HepG2 (cell line): Measurements from ENCODE around the gene PGGT1B. TPM values are rescaled to one million over a fixed set of nuclear protein-coding genes. Genes with fewer than 3 reads are reported as not detected.

ENCODE experiments used
- ATAC-seq: fragments of 200-7000 bp; cut with Tn5 transposase; 3 replicates; pipeline ENCODE4 v1.9.1; 2020; ENCODE audit warnings: mild to moderate bottlenecking, moderate library complexity
- BruUV-seq: library from RNA; stranded (reverse); fragments of 400-500 nt; replicated peaks from 2 replicates; lab custom pipeline; 2021; lab: Mats Ljungman, UMichigan
- CTCF ChIA-PET: fragments of 300-600 bp; formaldehyde crosslinking; extraction: SDS; loops from one replicate; lab custom pipeline; 2021; ENCODE audit warnings: low total read pairs, inconsistent platforms, low intra/inter-chr PET ratio; lab: Yijun Ruan, JAX
- POLR2A ChIA-PET: fragments of 350-600 bp; sonication (Branson Sonifier 250); formaldehyde crosslinking; loops from one replicate; lab custom pipeline; 2020; ENCODE audit warnings: antibody characterized with exemption, inconsistent platforms; lab: Yijun Ruan, JAX
- DNase-seq: peaks from one replicate; pipeline ENCODE4 v3.0.0-alpha.2; 2015; ENCODE audit warnings: low spot score
- FAIRE-seq: peaks from 3 replicates; lab custom pipeline; 2011; peaks lifted over from hg19 to GRCh38; lab: Jason Lieb, UNC
- H2AFZ ChIP-seq: one replicate; pipeline ENCODE4 v1.6.1; 2011; ENCODE audit warnings: low read length, inconsistent platforms
- H3K27ac ChIP-seq: fragments of 300-600 bp; 3 replicates; pipeline ENCODE4 v1.8.0; 2011; ENCODE audit warnings: mixed run types, mild to moderate bottlenecking, mixed read lengths, low read length, inconsistent platforms; ENCODE audit not compliant: insufficient read depth; ENCODE audit errors: extremely low read length
- H3K27me3 ChIP-seq, 2 experiments: fragments of 200-600 bp in 1 of 2; 2 replicates in 1 of 2; 3 replicates in 1 of 2; pipeline versions ENCODE4 v1.6.0 to v1.8.0; 2011; ENCODE audit warnings: low read length in 2 of 2, mild to moderate bottlenecking in 2 of 2, moderate library complexity in 2 of 2, inconsistent platforms in 1 of 2; ENCODE audit not compliant: insufficient read depth in 2 of 2, control insufficient read depth in 1 of 2
- H3K36me3 ChIP-seq, 2 experiments: fragments of 200-600 bp in 1 of 2; replicated peaks in 1 of 2; 2 replicates in 1 of 2; 3 replicates in 1 of 2; pipeline versions ENCODE4 v1.5.1 to v1.8.0; 2011; ENCODE audit warnings: low read length in 2 of 2, inconsistent platforms in 1 of 2; ENCODE audit not compliant: insufficient read depth in 2 of 2, control insufficient read depth in 1 of 2
- H3K4me1 ChIP-seq: 2 replicates; pipeline ENCODE4 v1.5.1; 2012; ENCODE audit warnings: low read length, inconsistent platforms; ENCODE audit not compliant: insufficient read depth
- H3K4me2 ChIP-seq: 2 replicates; pipeline ENCODE4 v1.6.0; 2011; ENCODE audit warnings: low read depth, low read length, inconsistent platforms
- H3K4me3 ChIP-seq, 3 experiments: fragments of 200-600 bp in 1 of 3; sonication (generic), shearing (Covaris generic) in 1 of 3; replicated peaks in 1 of 3; 2 replicates each; pipeline ENCODE4 v1.5.1; 2011 to 2016; ENCODE audit warnings: low read length in 3 of 3, inconsistent platforms in 2 of 3, low read depth in 2 of 3, mild to moderate bottlenecking in 2 of 3, control low read depth in 1 of 3, mixed read lengths in 1 of 3; ENCODE audit not compliant: insufficient read depth in 1 of 3
- H3K79me2 ChIP-seq: one replicate; pipeline ENCODE4 v1.6.1; 2011; ENCODE audit warnings: low read length, inconsistent platforms; ENCODE audit not compliant: insufficient read depth
- H3K9ac ChIP-seq: 2 replicates; pipeline ENCODE4 v1.6.0; 2011; ENCODE audit warnings: mild to moderate bottlenecking, low read depth, low read length, inconsistent platforms; ENCODE audit not compliant: insufficient read depth
- H3K9me3 ChIP-seq: 2 replicates; pipeline ENCODE4 v1.5.1; 2012; ENCODE audit warnings: mild to moderate bottlenecking, low read length
- H4K20me1 ChIP-seq: 2 replicates; pipeline ENCODE4 v1.6.0; 2011; ENCODE audit warnings: inconsistent platforms, mild to moderate bottlenecking, low read length, moderate library complexity; ENCODE audit not compliant: insufficient read depth
- FIP1L1 ChIP-seq: fragments of 200-400 bp; formaldehyde crosslinking; IDR thresholded peaks from 2 replicates; pipeline ENCODE4 v1.6.1; 2018; ENCODE audit warnings: low read depth, mild to moderate bottlenecking, low read length, moderate library complexity, borderline replicate concordance; ENCODE audit not compliant: insufficient read depth
- HNRNPL ChIP-seq: fragments of 200-400 bp; formaldehyde crosslinking; IDR thresholded peaks from 2 replicates; pipeline ENCODE4 v1.6.1; 2017; ENCODE audit warnings: mild to moderate bottlenecking, low read depth, low read length
- HOXA5 ChIP-seq: sonication (generic); formaldehyde crosslinking; IDR thresholded peaks from 2 replicates; pipeline ENCODE4 v1.4.0; 2020; ENCODE audit warnings: missing genetic modification reagents
- MAFK ChIP-seq, 2 experiments: IDR thresholded peaks in 1 of 2; conservative IDR thresholded peaks in 1 of 2; 2 replicates each; pipeline ENCODE4 v1.6.1; 2011; ENCODE audit warnings: improper control_type of control experiment in 2 of 2, low read length in 2 of 2
- SIN3A ChIP-seq: IDR thresholded peaks from 2 replicates; pipeline ENCODE4 v1.6.1; 2011; ENCODE audit warnings: low read depth, mild to moderate bottlenecking, control low read depth, low read length, borderline replicate concordance
- SRF ChIP-seq: IDR thresholded peaks from 2 replicates; pipeline ENCODE4 v1.6.1; 2011; ENCODE audit warnings: mild to moderate bottlenecking, low read depth, low read length, moderate library complexity
- WGBS: methylation state at CpG from one replicate; pipeline ENCODE4 v1.1.6; 2017; ENCODE audit warnings: low lambda C conversion rate; 5-methylcytosine and 5-hydroxymethylcytosine counted together
- in situ Hi-C: cut with HindIII; loops from 2 replicates; pipeline ENCODE4 v1.10.0; 2017; ENCODE audit warnings: low pct_unique_long_range_greater_than_20kb; ENCODE audit not compliant: extremely low pct_ligation_motif_present
- intact Hi-C: fragments of 100-400 bp; cut with micrococcal nuclease; formaldehyde crosslinking; loops from one replicate; pipeline ENCODE4 v1.10.0; 2022; ENCODE audit not compliant: unreplicated experiment
- polyA plus RNA-seq, 8 experiments: library from polyadenylated mRNA; depleted of rRNA in 3 of 8; stranded (reverse) in 7 of 8; unstranded in 1 of 8; fragments of >200 nt; fragmentation: Illumina TruSeq in 4 of 8; extraction: Trizol in 4 of 8; gene quantifications; 2 replicates each; pipeline versions ENCODE4 v1.2.1 to v1.2.3, GENCODE V29; 2011 to 2016; ENCODE audit warnings: low read depth in 4 of 8, missing spikeins in 1 of 8, mixed read lengths in 1 of 8; ENCODE audit not compliant: insufficient read depth in 1 of 8
- total RNA-seq, 5 experiments: library from RNA; depleted of rRNA; stranded (reverse); fragments of >200 nt; fragmentation: Illumina TruSeq; extraction: Trizol; gene quantifications; 2 replicates each; pipeline ENCODE4 v1.2.3, GENCODE V29; 2016; ENCODE audit warnings: low read depth in 1 of 5
- TF ChIP-seq, protein P1 (sequence below): sonication (generic); formaldehyde crosslinking; IDR thresholded peaks from 2 replicates; pipeline ENCODE4 v1.8.0; 2022; ENCODE audit warnings: missing genetic modification reagents, mild to moderate bottlenecking, moderate library complexity, borderline replicate concordance
- TF ChIP-seq, protein P2 (sequence below): IDR thresholded peaks from 2 replicates; pipeline ENCODE4 v1.6.1; 2016; ENCODE audit warnings: mild to moderate bottlenecking, missing biosample characterization, missing genetic modification reagents

The PGGT1B gene
- total and polyA plus RNA-seq, 2 of the 13 experiments (the other 11 are each of a cell fraction or from before 2014, with no cell fraction given): 2.4 to 42.7 TPM

DNA sequence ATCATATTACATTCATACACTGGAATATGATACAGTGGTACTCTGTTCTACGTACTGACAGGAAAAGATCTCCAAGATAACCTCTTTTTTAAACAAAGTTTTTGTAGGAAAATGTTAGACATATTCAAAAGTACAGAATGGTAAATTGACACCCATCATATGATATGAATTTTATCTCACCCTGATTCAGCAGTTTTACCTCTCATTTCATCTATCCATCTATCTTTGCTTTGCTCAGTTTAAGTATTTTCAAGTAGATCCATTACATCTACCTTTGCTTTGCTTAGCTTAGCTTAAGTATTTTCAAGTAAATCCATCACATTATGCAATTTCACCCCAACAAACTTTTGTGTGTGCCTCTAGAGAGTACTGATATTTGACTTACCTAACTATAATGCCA is 19.5 kb upstream of the PGGT1B start:
- no peak for FAIRE-seq
- no TSS peak for BruUV-seq
- Histone ChIP-seq H3K36me3 (no peaks in the 10 kb centered on the region), H3K9ac (no peak overlapping the region), H3K4me2 (no peak overlapping the region), H3K9me3 (no peaks in the 10 kb centered on the region), H3K79me2 (no peaks in the 10 kb centered on the region), H4K20me1 (no peaks in the 10 kb centered on the region), H3K27me3 (no peaks in the 10 kb centered on the region), H3K4me1 (no peaks in the 10 kb centered on the region), H3K4me3 (no peak overlapping the region), H2AFZ (no peak overlapping the region), H3K27ac (no peak overlapping the region)
- TF ChIP-seq MAFK (conservative IDR thresholded peaks at IDR 0.05 in 1 of 2, IDR thresholded peaks at IDR 0.05 in 1 of 2; ENCODE audit: low read length in 2 of 2) (0 out of 4 replicates have a peak, but pooled peaks of 1 of the 2 experiments have one; percentile 2), SIN3A (no peak), FIP1L1 (no peak), HOXA5 (CRISPR knock-in tag) (no peak), HNRNPL (no peak), SRF (no peak)
- TF ChIP-seq, protein P1, sequence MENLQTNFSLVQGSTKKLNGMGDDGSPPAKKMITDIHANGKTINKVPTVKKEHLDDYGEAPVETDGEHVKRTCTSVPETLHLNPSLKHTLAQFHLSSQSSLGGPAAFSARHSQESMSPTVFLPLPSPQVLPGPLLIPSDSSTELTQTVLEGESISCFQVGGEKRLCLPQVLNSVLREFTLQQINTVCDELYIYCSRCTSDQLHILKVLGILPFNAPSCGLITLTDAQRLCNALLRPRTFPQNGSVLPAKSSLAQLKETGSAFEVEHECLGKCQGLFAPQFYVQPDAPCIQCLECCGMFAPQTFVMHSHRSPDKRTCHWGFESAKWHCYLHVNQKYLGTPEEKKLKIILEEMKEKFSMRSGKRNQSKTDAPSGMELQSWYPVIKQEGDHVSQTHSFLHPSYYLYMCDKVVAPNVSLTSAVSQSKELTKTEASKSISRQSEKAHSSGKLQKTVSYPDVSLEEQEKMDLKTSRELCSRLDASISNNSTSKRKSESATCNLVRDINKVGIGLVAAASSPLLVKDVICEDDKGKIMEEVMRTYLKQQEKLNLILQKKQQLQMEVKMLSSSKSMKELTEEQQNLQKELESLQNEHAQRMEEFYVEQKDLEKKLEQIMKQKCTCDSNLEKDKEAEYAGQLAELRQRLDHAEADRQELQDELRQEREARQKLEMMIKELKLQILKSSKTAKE (CRISPR knock-in tag): no peak
- TF ChIP-seq, protein P2, sequence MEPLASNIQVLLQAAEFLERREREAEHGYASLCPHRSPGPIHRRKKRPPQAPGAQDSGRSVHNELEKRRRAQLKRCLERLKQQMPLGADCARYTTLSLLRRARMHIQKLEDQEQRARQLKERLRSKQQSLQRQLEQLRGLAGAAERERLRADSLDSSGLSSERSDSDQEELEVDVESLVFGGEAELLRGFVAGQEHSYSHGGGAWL (CRISPR knock-in tag): no peak
- intact Hi-C loops: no loop called here
- DNase-seq: no peak
- WGBS: 97% methylated on average over 1 of the region's 1 CpG
- POLR2A ChIA-PET: no interaction called here
- ATAC-seq: no peak
- CTCF ChIA-PET: no interaction called here
- in situ Hi-C loops: no loop called here
